Measurements from ENCODE around the gene OTOG.

OTOG gene

GRCh38 chr11:17508791-17509190 is 38.3 kb upstream of the OTOG start:
- H3K27ac ChIP-seq (ENCODE audit: low read depth, low read length): no peak overlapping the region
- no peaks in the 10 kb centered on the region for H3K36me3 ChIP-seq (ENCODE audit: insufficient read depth, low read length)
- H3K9me3 ChIP-seq (ENCODE audit: insufficient read depth, low read depth, low read length): no peaks in the 10 kb centered on the region
- H3K4me3 ChIP-seq (ENCODE audit: low read length): no peak overlapping the region
- no peak overlapping the region for H3K9ac ChIP-seq (ENCODE audit: low read depth, low read length)
- peaks cover 3% of the 10 kb centered on the region; the same call in 1 of the 2 replicates for H3K27me3 ChIP-seq (ENCODE audit: insufficient read depth, low read length)
- WGBS: 95% methylated on average over 2 of the region's 3 CpGs
- H3K4me1 ChIP-seq (ENCODE audit: insufficient read depth, low read length): 0 out of 2 replicates have a peak, but pooled peaks cover 3% of the 10 kb centered on the region

- Histone ChIP-seq H3K4me3 (ENCODE audit: low read length) (no peak overlapping the region), H3K27me3 (ENCODE audit: insufficient read depth, low read length) (no peaks in the 10 kb centered on the region; the same call in 1 of the 2 replicates), H3K9ac (ENCODE audit: low read depth, low read length) (no peak overlapping the region), H3K9me3 (ENCODE audit: insufficient read depth, low read depth, low read length) (no peaks in the 10 kb centered on the region), H3K4me1 (ENCODE audit: insufficient read depth, low read length) (0 out of 2 replicates have a peak, but pooled peaks cover 3% of the 10 kb centered on the region), H3K27ac (ENCODE audit: low read depth, low read length) (no peak overlapping the region), H3K36me3 (ENCODE audit: insufficient read depth, low read length) (no peaks in the 10 kb centered on the region)
- WGBS: 85% methylated on average over 3 of the region's 4 CpGs
Measured at GRCh38 chr11:17510507-17511206, 36.4 kb upstream of the OTOG start.

GRCh38 chr11:17511571-17511970 is 35.5 kb upstream of the OTOG start:
- Histone ChIP-seq H3K27me3 (ENCODE audit: insufficient read depth, low read length) (no peaks in the 10 kb centered on the region; the same call in 1 of the 2 replicates), H3K36me3 (ENCODE audit: insufficient read depth, low read length) (no peaks in the 10 kb centered on the region), H3K4me3 (ENCODE audit: low read length) (no peak overlapping the region), H3K27ac (ENCODE audit: low read depth, low read length) (no peak overlapping the region), H3K9me3 (ENCODE audit: insufficient read depth, low read depth, low read length) (no peaks in the 10 kb centered on the region), H3K9ac (ENCODE audit: low read depth, low read length) (no peak overlapping the region), H3K4me1 (ENCODE audit: insufficient read depth, low read length) (0 out of 2 replicates have a peak, but pooled peaks cover 3% of the 10 kb centered on the region)
- 71% methylated on average over 3 of the region's 3 CpGs for WGBS

GRCh38 chr11:17512101-17512500 is 35.0 kb upstream of the OTOG start:
- Histone ChIP-seq H3K9me3 (ENCODE audit: insufficient read depth, low read depth, low read length) (no peaks in the 10 kb centered on the region), H3K36me3 (ENCODE audit: insufficient read depth, low read length) (no peaks in the 10 kb centered on the region), H3K4me1 (ENCODE audit: insufficient read depth, low read length) (0 out of 2 replicates have a peak, but pooled peaks cover 3% of the 10 kb centered on the region), H3K9ac (ENCODE audit: low read depth, low read length) (no peak overlapping the region), H3K4me3 (ENCODE audit: low read length) (no peak overlapping the region), H3K27me3 (ENCODE audit: insufficient read depth, low read length) (no peaks in the 10 kb centered on the region; the same call in 1 of the 2 replicates), H3K27ac (ENCODE audit: low read depth, low read length) (no peak overlapping the region)
- WGBS: 82% methylated on average over 2 of the region's 2 CpGs

- 87% methylated on average over 1 of the region's 1 CpG for WGBS
- Histone ChIP-seq H3K4me3 (ENCODE audit: low read length) (no peak overlapping the region), H3K27me3 (ENCODE audit: insufficient read depth, low read length) (no peaks in the 10 kb centered on the region; the same call in 1 of the 2 replicates), H3K4me1 (ENCODE audit: insufficient read depth, low read length) (no peaks in the 10 kb centered on the region; the same call in 1 of the 2 replicates), H3K9me3 (ENCODE audit: insufficient read depth, low read depth, low read length) (no peaks in the 10 kb centered on the region), H3K27ac (ENCODE audit: low read depth, low read length) (no peak overlapping the region), H3K36me3 (ENCODE audit: insufficient read depth, low read length) (no peaks in the 10 kb centered on the region), H3K9ac (ENCODE audit: low read depth, low read length) (no peak overlapping the region)
Measured at GRCh38 chr11:17513853-17514252, 33.2 kb upstream of the OTOG start.

- WGBS: 90% methylated on average over 4 of the region's 4 CpGs
- no peaks in the 10 kb centered on the region; the same call in 1 of the 2 replicates for H3K27me3 ChIP-seq (ENCODE audit: insufficient read depth, low read length)
- H3K9ac ChIP-seq (ENCODE audit: low read depth, low read length): no peak overlapping the region
- H3K9me3 ChIP-seq (ENCODE audit: insufficient read depth, low read depth, low read length): no peaks in the 10 kb centered on the region
- no peaks in the 10 kb centered on the region; the same call in 1 of the 2 replicates for H3K4me1 ChIP-seq (ENCODE audit: insufficient read depth, low read length)
- no peak overlapping the region for H3K27ac ChIP-seq (ENCODE audit: low read depth, low read length)
- H3K36me3 ChIP-seq (ENCODE audit: insufficient read depth, low read length): no peaks in the 10 kb centered on the region
- no peak overlapping the region for H3K4me3 ChIP-seq (ENCODE audit: low read length)
Measured at GRCh38 chr11:17514476-17514875, 32.6 kb upstream of the OTOG start.

- 96% methylated on average over 5 of the region's 5 CpGs for WGBS
- Histone ChIP-seq H3K4me3 (ENCODE audit: low read length) (no peak overlapping the region), H3K4me1 (ENCODE audit: insufficient read depth, low read length) (no peaks in the 10 kb centered on the region; the same call in 1 of the 2 replicates), H3K9me3 (ENCODE audit: insufficient read depth, low read depth, low read length) (no peaks in the 10 kb centered on the region), H3K27ac (ENCODE audit: low read depth, low read length) (no peak overlapping the region), H3K27me3 (ENCODE audit: insufficient read depth, low read length) (no peaks in the 10 kb centered on the region; the same call in 1 of the 2 replicates), H3K36me3 (ENCODE audit: insufficient read depth, low read length) (no peaks in the 10 kb centered on the region), H3K9ac (ENCODE audit: low read depth, low read length) (no peak overlapping the region)
Measured at GRCh38 chr11:17515443-17516176, 31.4 kb upstream of the OTOG start.

GRCh38 chr11:17516551-17517150 is 30.4 kb upstream of the OTOG start:
- Histone ChIP-seq H3K27ac (ENCODE audit: low read depth, low read length) (no peak overlapping the region), H3K9me3 (ENCODE audit: insufficient read depth, low read depth, low read length) (no peaks in the 10 kb centered on the region), H3K36me3 (ENCODE audit: insufficient read depth, low read length) (no peaks in the 10 kb centered on the region), H3K4me3 (ENCODE audit: low read length) (no peak overlapping the region), H3K27me3 (ENCODE audit: insufficient read depth, low read length) (no peaks in the 10 kb centered on the region; the same call in 1 of the 2 replicates), H3K4me1 (ENCODE audit: insufficient read depth, low read length) (no peaks in the 10 kb centered on the region; the same call in 1 of the 2 replicates), H3K9ac (ENCODE audit: low read depth, low read length) (no peak overlapping the region)
- WGBS: 96% methylated on average over 7 of the region's 7 CpGs

GRCh38 chr11:17517186-17517585 is 29.9 kb upstream of the OTOG start:
- H3K9me3 ChIP-seq (ENCODE audit: insufficient read depth, low read depth, low read length): no peaks in the 10 kb centered on the region

GRCh38 chr11:17518366-17518765 is 28.7 kb upstream of the OTOG start:
- WGBS: 84% methylated on average over 2 of the region's 2 CpGs
- H3K4me3 ChIP-seq (ENCODE audit: low read length): no peak overlapping the region
- no peaks in the 10 kb centered on the region; the same call in 1 of the 2 replicates for H3K4me1 ChIP-seq (ENCODE audit: insufficient read depth, low read length)
- no peaks in the 10 kb centered on the region for H3K9me3 ChIP-seq (ENCODE audit: insufficient read depth, low read depth, low read length)
- no peak overlapping the region for H3K9ac ChIP-seq (ENCODE audit: low read depth, low read length)
- no peak overlapping the region for H3K27ac ChIP-seq (ENCODE audit: low read depth, low read length)
- no peaks in the 10 kb centered on the region for H3K36me3 ChIP-seq (ENCODE audit: insufficient read depth, low read length)
- no peaks in the 10 kb centered on the region; the same call in 1 of the 2 replicates for H3K27me3 ChIP-seq (ENCODE audit: insufficient read depth, low read length)

More at GRCh38 chr11:17517186-17517585, 29.9 kb upstream of the OTOG start:
- no peak overlapping the region for H3K9ac ChIP-seq (ENCODE audit: low read depth, low read length)
- no peaks in the 10 kb centered on the region for H3K36me3 ChIP-seq (ENCODE audit: insufficient read depth, low read length)
- no peaks in the 10 kb centered on the region; the same call in 1 of the 2 replicates for H3K4me1 ChIP-seq (ENCODE audit: insufficient read depth, low read length)
- no peaks in the 10 kb centered on the region; the same call in 1 of the 2 replicates for H3K27me3 ChIP-seq (ENCODE audit: insufficient read depth, low read length)
- H3K4me3 ChIP-seq (ENCODE audit: low read length): no peak overlapping the region
- no peak overlapping the region for H3K27ac ChIP-seq (ENCODE audit: low read depth, low read length)
- WGBS: 97% methylated on average over 10 of the region's 10 CpGs

All from HUES64 (cell line).